Measurements from ENCODE around the gene GREM2. TPM values are rescaled to one million over a fixed set of nuclear protein-coding genes. Genes with fewer than 3 reads are reported as not detected.

GREM2 gene
- polyA plus RNA-seq: 0.62 and 0.85 TPM in 2 replicates
- 0.93 and 1.2 TPM in 2 replicates for polyA minus RNA-seq

- Histone ChIP-seq H3K9me3 (ENCODE audit: low read length) (no peaks in the 10 kb centered on the region), H3K27ac (ENCODE audit: low read length) (peak within 1 kb of the TSS; percentile 28), H2AFZ (ENCODE audit: low read depth, low read length) (peak within 1 kb of the TSS; percentile 60), H3K27me3 (ENCODE audit: insufficient read depth, low read depth, low read length) (peaks cover 14% of the 10 kb centered on the region), H3K9ac (ENCODE audit: low read length) (peak within 1 kb of the TSS; percentile 64), H3K4me2 (ENCODE audit: low read length) (peak within 1 kb of the TSS; percentile 57), H3K79me2 (replicated peaks; ENCODE audit: insufficient read depth, low read length) (no peaks in the 10 kb centered on the region), H3K9me2 (ENCODE audit: insufficient read depth, low read length) (no peaks in the 10 kb centered on the region), H3K4me3 (ENCODE audit: low read length) (peak within 1 kb of the TSS; percentile 69), H3F3A (ENCODE audit: insufficient read depth, low read length, poor library complexity, severe bottlenecking) (no peaks in the 10 kb centered on the region), H4K20me1 (ENCODE audit: insufficient read depth) (no peaks in the 10 kb centered on the region), H3K36me3 (ENCODE audit: insufficient read depth, low read length) (no peaks in the 10 kb centered on the region)
- TF ChIP-seq POLR2AphosphoS5 (IDR thresholded peaks at IDR 0.05) (peak; percentile 57), MXI1 (conservative IDR thresholded peaks at IDR 0.05; ENCODE audit: poor library complexity, severe bottlenecking) (no peak), EZH2 (IDR thresholded peaks at IDR 0.05; ENCODE audit: borderline replicate concordance, insufficient read depth, low read length, poor library complexity, severe bottlenecking) (no peak), RAD21 (conservative IDR thresholded peaks at IDR 0.05) (peak; percentile 31), SMC3 (conservative IDR thresholded peaks at IDR 0.05; ENCODE audit: poor library complexity) (no peak), EP300 (conservative IDR thresholded peaks at IDR 0.05; ENCODE audit: poor library complexity, severe bottlenecking) (peak; percentile 24), TAF1 (IDR thresholded peaks at IDR 0.05; ENCODE audit: low read depth) (no peak), CTCF (IDR thresholded peaks at IDR 0.05; ENCODE audit: poor library complexity, severe bottlenecking) (no peak), REST (IDR thresholded peaks at IDR 0.05; ENCODE audit: borderline replicate concordance) (peak; percentile 58)
Measured at GRCh38 chr1:240611619-240612480, at the start of gene GREM2. Gene GREM2, minus strand, starts transcription at chr1:240612155. Its CDS starts 118,680 bp downstream, at chr1:240493475.

GRCh38 chr1:240658312-240658960 is 46.5 kb upstream of the GREM2 start:
- Histone ChIP-seq H3F3A (ENCODE audit: insufficient read depth, low read length, poor library complexity, severe bottlenecking) (no peaks in the 10 kb centered on the region), H3K79me2 (replicated peaks; ENCODE audit: insufficient read depth, low read length) (no peaks in the 10 kb centered on the region), H3K4me3 (ENCODE audit: low read length) (no peak overlapping the region), H3K4me2 (ENCODE audit: low read length) (no peak overlapping the region), H2AFZ (ENCODE audit: low read depth, low read length) (no peak overlapping the region), H3K9me2 (ENCODE audit: insufficient read depth, low read length) (no peaks in the 10 kb centered on the region), H3K9me3 (ENCODE audit: low read length) (no peaks in the 10 kb centered on the region), H3K27me3 (ENCODE audit: insufficient read depth, low read depth, low read length) (no peaks in the 10 kb centered on the region), H3K9ac (ENCODE audit: low read length) (no peak overlapping the region), H3K36me3 (ENCODE audit: insufficient read depth, low read length) (no peaks in the 10 kb centered on the region), H4K20me1 (ENCODE audit: insufficient read depth) (no peaks in the 10 kb centered on the region), H3K27ac (ENCODE audit: low read length) (no peak overlapping the region)
- TF ChIP-seq MXI1 (conservative IDR thresholded peaks at IDR 0.05; ENCODE audit: poor library complexity, severe bottlenecking) (no peak), SMC3 (conservative IDR thresholded peaks at IDR 0.05; ENCODE audit: poor library complexity) (no peak), REST (IDR thresholded peaks at IDR 0.05; ENCODE audit: borderline replicate concordance) (no peak), RAD21 (conservative IDR thresholded peaks at IDR 0.05) (no peak), POLR2AphosphoS5 (IDR thresholded peaks at IDR 0.05) (no peak), TAF1 (IDR thresholded peaks at IDR 0.05; ENCODE audit: low read depth) (no peak), CTCF (IDR thresholded peaks at IDR 0.05; ENCODE audit: poor library complexity, severe bottlenecking) (no peak), EP300 (conservative IDR thresholded peaks at IDR 0.05; ENCODE audit: poor library complexity, severe bottlenecking) (no peak), EZH2 (IDR thresholded peaks at IDR 0.05; ENCODE audit: borderline replicate concordance, insufficient read depth, low read length, poor library complexity, severe bottlenecking) (no peak)
